Stimulated activated naive CD8-positive, alpha-beta T cell treated with anti-CD3 and anti-CD28 coated beads, Interleukin-15, amount 100 ng/mL, for 72 hours (primary cell): ENCODE data around the gene PRKAB2.

Source experiments
- ATAC-seq: fragments of 150-1000 bp; cut with Tn5 transposase; 2 replicates; pipeline ENCODE4 v1.10.0; 2021; ENCODE audit warnings: mild to moderate bottlenecking, moderate library complexity
- DNase-seq, 2 donors: peaks; one replicate each; pipeline ENCODE4 v3.0.0; 2021 to 2022
- H3K27ac Mint-ChIP-seq, 2 donors: one replicate each; pipeline ENCODE4 v1.8.0; 2022; ENCODE audit warnings: mild to moderate bottlenecking in 2 of 2, mixed read lengths in 2 of 2, moderate library complexity in 2 of 2
- H3K27me3 Mint-ChIP-seq: one replicate; pipeline ENCODE4 v1.8.0; 2022; ENCODE audit warnings: mixed read lengths
- H3K4me1 Mint-ChIP-seq: one replicate; pipeline ENCODE4 v1.8.0; 2022; ENCODE audit warnings: mild to moderate bottlenecking, mixed read lengths
- H3K4me3 Mint-ChIP-seq, 2 donors: one replicate each; pipeline ENCODE4 v1.8.0; 2022; ENCODE audit warnings: mild to moderate bottlenecking in 2 of 2, mixed read lengths in 2 of 2, moderate library complexity in 1 of 2
- H3K9me3 Mint-ChIP-seq, 2 donors: one replicate each; pipeline ENCODE4 v1.8.0; 2022; ENCODE audit warnings: mixed read lengths in 2 of 2

Gene PRKAB2

DNA sequence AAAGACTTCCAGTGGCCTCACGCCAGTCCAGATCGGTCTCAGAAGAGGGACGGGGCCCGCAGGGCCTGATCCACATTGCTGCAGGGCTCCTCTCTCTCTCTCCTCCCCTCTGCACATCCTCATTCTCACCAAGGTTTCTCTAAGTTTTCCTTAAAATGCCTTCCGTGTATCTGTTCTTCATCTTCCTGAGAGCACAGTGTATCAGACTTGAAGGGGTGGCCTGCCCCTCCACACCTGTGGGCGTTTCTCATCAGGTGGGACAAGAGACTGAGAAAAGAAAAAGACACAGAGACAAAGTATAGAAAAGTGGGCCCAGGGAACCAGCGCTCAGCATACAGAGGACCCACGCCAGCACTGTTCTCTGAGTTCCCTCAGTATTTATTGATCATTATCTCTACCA is 66.4 kb downstream of the PRKAB2 start:
- ATAC-seq (no peak), DNase-seq (no peak)
- Mint-ChIP-seq H3K4me1 (peaks cover 10% of the 10 kb centered on the region), H3K4me3 (no peak overlapping the region), H3K27ac (no peak overlapping the region), H3K27me3 (peaks cover 30% of the 10 kb centered on the region), H3K9me3 (no peaks in the 10 kb centered on the region)
